ENCODE results near the gene CERS3. TPM values are rescaled to one million over a fixed set of nuclear protein-coding genes. Genes with fewer than 3 reads are reported as not detected.

The CERS3 gene
- polyA plus RNA-seq, 1 experiment, result not detected

DNA sequence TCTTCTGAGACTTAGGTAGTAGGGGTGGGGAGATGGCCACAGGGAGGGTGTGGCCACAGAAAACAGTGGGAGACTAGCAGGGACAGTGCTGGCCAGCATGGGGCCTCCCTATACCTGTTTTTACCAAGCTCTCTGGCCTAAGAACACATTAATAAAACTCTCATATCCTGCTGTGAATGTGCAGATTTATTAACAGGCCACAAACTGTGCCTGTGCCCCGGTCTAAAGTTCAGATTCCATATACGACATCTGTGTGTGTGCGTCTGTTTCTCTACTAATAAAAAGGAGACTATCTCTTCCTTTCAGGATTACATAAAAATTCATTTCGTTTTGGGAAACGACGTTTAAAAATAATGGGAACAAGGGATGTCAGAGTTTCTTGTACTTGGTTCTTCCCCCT is 94.2 kb downstream of the CERS3 start:
- CTCF ChIA-PET, result no interaction called here
- H3K9me3 ChIP-seq (ENCODE audit: control insufficient read depth, insufficient read depth, low read length), result peaks cover 10% of the 10 kb centered on the region
- DNase-seq (ENCODE audit: low read depth, low spot score), result no peak
- H3K27me3 ChIP-seq (ENCODE audit: control insufficient read depth, insufficient read depth, low read length), result no peaks in the 10 kb centered on the region
- no peak overlapping the region for H3K27ac ChIP-seq (ENCODE audit: low read depth, low read length)
- TF ChIP-seq CTCF (IDR thresholded peaks at IDR 0.05; ENCODE audit: low read depth, low read length), result no peak
- POLR2A ChIA-PET, result no interaction called here
- H3K4me3 ChIP-seq (ENCODE audit: low read depth, low read length), result no peak overlapping the region

GRCh38 chr15:100434038-100434437 is 94.7 kb downstream of the CERS3 start:
- ChIA-PET POLR2A (no interaction called here), CTCF (no interaction called here)
- Histone ChIP-seq H3K27ac (ENCODE audit: low read depth, low read length) (no peak overlapping the region), H3K4me3 (ENCODE audit: low read depth, low read length) (no peak overlapping the region), H3K27me3 (ENCODE audit: control insufficient read depth, insufficient read depth, low read length) (no peaks in the 10 kb centered on the region), H3K9me3 (ENCODE audit: control insufficient read depth, insufficient read depth, low read length) (peaks cover 10% of the 10 kb centered on the region)
- no peak for DNase-seq (ENCODE audit: low read depth, low spot score)
- no peak for TF ChIP-seq CTCF (IDR thresholded peaks at IDR 0.05; ENCODE audit: low read depth, low read length)

DNA sequence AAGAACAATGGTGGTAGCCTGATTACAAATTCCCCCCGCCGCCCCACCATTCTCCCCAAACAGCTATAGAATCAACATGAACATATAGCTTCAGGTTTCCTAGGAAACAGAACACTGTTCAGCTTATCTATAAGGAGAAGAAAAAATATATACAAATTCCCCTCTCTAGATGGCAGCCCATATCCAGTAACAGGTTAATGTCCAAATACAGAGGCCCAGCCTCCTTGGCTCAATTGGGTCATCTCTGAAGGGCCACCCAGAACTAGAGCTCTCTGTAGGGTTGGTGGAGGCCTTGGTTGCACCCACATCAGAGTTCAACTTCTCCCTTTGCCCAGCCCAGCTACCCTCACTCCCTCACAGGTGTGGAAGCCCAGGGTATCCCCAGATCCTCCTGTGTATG is 95.4 kb downstream of the CERS3 start:
- no peak for DNase-seq (ENCODE audit: low read depth, low spot score)
- TF ChIP-seq CTCF (IDR thresholded peaks at IDR 0.05; ENCODE audit: low read depth, low read length), result no peak
- no peaks in the 10 kb centered on the region for H3K27me3 ChIP-seq (ENCODE audit: control insufficient read depth, insufficient read depth, low read length)
- H3K4me3 ChIP-seq (ENCODE audit: low read depth, low read length), result no peak overlapping the region
- ChIA-PET CTCF (no interaction called here), POLR2A (no interaction called here)
- H3K27ac ChIP-seq (ENCODE audit: low read depth, low read length), result no peak overlapping the region
- H3K9me3 ChIP-seq (ENCODE audit: control insufficient read depth, insufficient read depth, low read length), result peaks cover 11% of the 10 kb centered on the region

DNA sequence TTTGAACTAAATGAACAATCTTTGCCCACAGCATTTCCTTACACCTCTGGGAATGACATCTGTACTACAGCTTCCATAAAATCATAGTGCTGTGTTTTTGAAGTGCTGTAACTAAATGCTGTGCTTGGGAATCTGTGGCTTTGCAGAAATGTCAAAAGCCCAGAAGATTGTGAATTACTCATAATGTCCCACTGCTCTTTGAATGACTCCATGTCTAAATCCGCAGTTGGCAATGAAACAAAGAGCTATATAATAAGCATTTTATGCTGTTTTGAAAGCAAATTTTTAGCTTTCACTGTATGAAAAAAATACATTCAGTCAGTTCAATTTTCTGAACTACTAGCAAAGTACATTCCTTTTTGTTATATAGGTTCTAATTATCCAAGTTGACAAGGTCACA is 98.3 kb downstream of the CERS3 start:
- Histone ChIP-seq H3K4me3 (ENCODE audit: low read depth, low read length) (no peak overlapping the region), H3K9me3 (ENCODE audit: control insufficient read depth, insufficient read depth, low read length) (peaks cover 17% of the 10 kb centered on the region), H3K27ac (ENCODE audit: low read depth, low read length) (no peak overlapping the region), H3K27me3 (ENCODE audit: control insufficient read depth, insufficient read depth, low read length) (no peaks in the 10 kb centered on the region)
- ChIA-PET POLR2A (no interaction called here), CTCF (no interaction called here)
- TF ChIP-seq CTCF (IDR thresholded peaks at IDR 0.05; ENCODE audit: low read depth, low read length), result no peak
- DNase-seq (ENCODE audit: low read depth, low spot score), result no peak

DNA sequence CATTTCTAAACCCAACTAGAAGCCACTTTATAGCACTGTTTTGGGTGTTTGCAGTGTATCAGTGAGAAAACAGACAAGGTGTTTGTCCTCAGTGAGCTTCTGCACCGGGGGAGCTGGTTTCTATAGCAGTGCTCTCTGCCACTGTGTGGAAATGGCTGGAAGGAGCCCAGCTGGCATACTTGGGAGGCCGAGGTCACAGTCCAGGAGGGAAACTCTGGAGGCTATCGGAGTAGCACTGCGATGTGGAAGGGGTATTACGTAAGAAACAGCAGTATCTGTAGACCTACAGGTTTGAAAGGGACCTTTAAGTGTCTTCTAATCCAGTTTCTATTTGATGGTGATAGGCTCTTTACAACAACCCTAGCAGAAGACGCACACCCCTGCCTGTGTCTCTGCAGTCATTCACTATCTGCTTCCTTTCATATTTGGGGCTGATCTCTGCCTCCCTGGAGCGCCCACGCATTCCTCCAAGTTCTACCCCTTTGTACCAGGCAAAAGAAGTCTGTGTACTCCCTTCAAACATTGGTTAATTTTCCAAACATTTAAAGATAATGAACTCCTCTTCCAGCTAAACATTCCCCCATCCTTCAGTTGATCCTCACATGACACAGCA is 99.5 kb downstream of the CERS3 start:
- ChIA-PET POLR2A (no interaction called here), CTCF (no interaction called here)
- TF ChIP-seq CTCF (IDR thresholded peaks at IDR 0.05; ENCODE audit: low read depth, low read length), result no peak
- peaks cover 18% of the 10 kb centered on the region for H3K9me3 ChIP-seq (ENCODE audit: control insufficient read depth, insufficient read depth, low read length)
- no peak overlapping the region for H3K27ac ChIP-seq (ENCODE audit: low read depth, low read length)
- no peaks in the 10 kb centered on the region for H3K27me3 ChIP-seq (ENCODE audit: control insufficient read depth, insufficient read depth, low read length)
- H3K4me3 ChIP-seq (ENCODE audit: low read depth, low read length), result no peak overlapping the region
- DNase-seq (ENCODE audit: low read depth, low spot score), result no peak

Measured in AG04450 (cell line).